Activated T-cell treated with anti-CD3 and anti-CD28 coated beads, Interleukin-2, amount 50 U/mL, for 4 hours (primary cell): ENCODE measurements around the gene SLC26A8. TPM values are rescaled to one million over a fixed set of nuclear protein-coding genes. Genes with fewer than 3 reads are reported as not detected.
"Not testable (repeated sequence)": the region's sequence is repeated elsewhere in the genome, so short reads cannot be mapped to it uniquely, and the experiment has no call there.

Source experiments
- ATAC-seq, 2 donors: fragments of 200-7000 bp; cut with Tn5 transposase; one replicate each; pipeline ENCODE4 v1.10.0; 2021
- DNase-seq: peaks from one replicate; pipeline ENCODE4 v3.0.0-alpha.2; 2020
- H3K27me3 Mint-ChIP-seq: one replicate; pipeline ENCODE4 v1.8.0; 2021; ENCODE audit warnings: low read depth, mixed read lengths
- H3K36me3 Mint-ChIP-seq: one replicate; pipeline ENCODE4 v1.8.0; 2022; ENCODE audit warnings: mixed read lengths; ENCODE audit not compliant: insufficient read depth
- H3K4me1 Mint-ChIP-seq: one replicate; pipeline ENCODE4 v1.8.0; 2021; ENCODE audit warnings: low read depth, mixed read lengths
- H3K4me3 Mint-ChIP-seq: one replicate; pipeline ENCODE4 v1.8.0; 2021; ENCODE audit warnings: mild to moderate bottlenecking, moderate library complexity, mixed read lengths
- H3K9me3 Mint-ChIP-seq: one replicate; pipeline ENCODE4 v1.8.0; 2021; ENCODE audit warnings: mixed read lengths
- total RNA-seq, 3 donors: library from RNA; stranded (reverse); gene quantifications; one replicate each; pipeline ENCODE4 v1.2.1, GENCODE V29; 2021

SLC26A8 gene
- total RNA-seq, 3 donors from 2014 or later = not detected

GRCh38 chr6:36018339-36018738 is 6.1 kb downstream of the SLC26A8 start:
- ATAC-seq (no peak), DNase-seq (no peak)
- H3K36me3 Mint-ChIP-seq = no peaks in the 10 kb centered on the region
- no peak overlapping the region for H3K4me3 Mint-ChIP-seq
- no peaks in the 10 kb centered on the region for H3K9me3 Mint-ChIP-seq
- H3K27me3 Mint-ChIP-seq = peaks cover 6% of the 10 kb centered on the region
- no peaks in the 10 kb centered on the region for H3K4me1 Mint-ChIP-seq

- Mint-ChIP-seq H3K4me1 (no peaks in the 10 kb centered on the region), H3K9me3 (no peaks in the 10 kb centered on the region), H3K27me3 (peaks cover 6% of the 10 kb centered on the region)
Observed at GRCh38 chr6:36015666-36016065, 8.8 kb downstream of the SLC26A8 start.

DNA sequence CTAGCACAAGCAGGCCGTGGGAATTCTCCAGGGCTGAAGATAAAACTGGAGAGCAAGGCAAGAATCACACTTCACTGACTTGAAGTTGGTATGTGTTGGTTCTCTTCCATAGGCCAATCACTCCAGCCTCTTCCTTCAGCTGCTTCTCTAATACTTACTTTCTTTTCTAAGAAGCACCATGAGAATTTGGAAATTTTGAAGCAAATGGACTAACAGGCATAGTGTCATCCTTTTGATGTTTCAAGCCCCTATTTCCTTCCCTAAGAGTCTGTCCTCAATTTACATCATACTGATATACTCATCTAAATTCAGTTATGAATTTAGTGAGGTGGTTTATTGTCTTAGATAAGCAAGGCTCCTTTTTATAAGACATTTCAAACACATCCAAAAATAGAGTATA is 24.0 kb downstream of the SLC26A8 start:
- Mint-ChIP-seq H3K36me3 (no peaks in the 10 kb centered on the region), H3K4me3 (no peak overlapping the region), H3K27me3 (peaks cover 2% of the 10 kb centered on the region), H3K9me3 (no peaks in the 10 kb centered on the region), H3K4me1 (no peaks in the 10 kb centered on the region)
- DNase-seq (no peak), ATAC-seq (no peak)

More at GRCh38 chr6:36015666-36016065, 8.8 kb downstream of the SLC26A8 start:
- Mint-ChIP-seq H3K4me3 (no peak overlapping the region), H3K36me3 (no peaks in the 10 kb centered on the region)
- ATAC-seq (no peak), DNase-seq (no peak)

DNA sequence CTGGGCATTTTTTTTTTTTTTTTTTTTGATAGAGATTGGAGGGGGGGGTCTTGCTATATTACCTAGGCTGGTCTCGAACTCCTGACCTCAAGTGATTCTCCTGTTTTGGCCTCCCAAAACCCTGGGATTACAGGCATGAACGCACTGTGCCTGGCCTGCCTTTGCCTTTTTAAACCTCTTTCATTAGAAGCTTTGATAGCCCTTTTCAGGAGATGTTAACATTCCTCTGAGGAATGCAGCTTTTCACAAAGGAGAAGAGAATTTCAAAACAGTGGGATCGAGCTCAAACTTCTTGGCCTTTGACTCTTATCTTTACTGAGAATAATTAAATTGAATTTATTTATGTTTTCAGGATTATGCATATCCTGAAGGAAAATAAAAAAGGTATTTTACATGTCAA is 31.3 kb downstream of the SLC26A8 start:
- ATAC-seq (no peak), DNase-seq (no peak)
- Mint-ChIP-seq H3K27me3 (no peaks in the 10 kb centered on the region), H3K36me3 (no peaks in the 10 kb centered on the region), H3K4me1 (no peaks in the 10 kb centered on the region), H3K4me3 (no peak overlapping the region), H3K9me3 (no peaks in the 10 kb centered on the region)

DNA sequence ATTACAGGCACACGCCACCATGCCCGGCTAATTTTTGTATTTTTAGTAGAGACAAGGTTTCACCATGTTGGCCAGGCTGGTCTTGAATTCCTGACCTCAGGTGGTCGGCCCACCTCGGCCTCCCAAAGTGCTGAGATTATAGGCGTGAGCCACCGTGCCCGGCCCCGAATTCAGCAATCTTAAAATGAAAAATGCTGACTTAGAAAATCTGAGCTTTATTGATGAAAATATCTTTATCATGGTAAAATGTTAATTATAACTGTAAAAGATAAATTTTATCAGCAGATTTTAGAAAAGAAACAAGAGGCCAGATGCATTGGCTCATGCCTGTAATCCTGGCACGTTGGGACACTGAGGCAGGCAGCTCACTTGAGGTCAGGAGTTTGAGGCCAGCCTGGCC is 36.4 kb downstream of the SLC26A8 start:
- H3K36me3 Mint-ChIP-seq, DNase-seq, H3K27me3 Mint-ChIP-seq, H3K4me1 Mint-ChIP-seq, H3K4me3 Mint-ChIP-seq, ATAC-seq, H3K9me3 Mint-ChIP-seq: not testable (repeated sequence)

DNA sequence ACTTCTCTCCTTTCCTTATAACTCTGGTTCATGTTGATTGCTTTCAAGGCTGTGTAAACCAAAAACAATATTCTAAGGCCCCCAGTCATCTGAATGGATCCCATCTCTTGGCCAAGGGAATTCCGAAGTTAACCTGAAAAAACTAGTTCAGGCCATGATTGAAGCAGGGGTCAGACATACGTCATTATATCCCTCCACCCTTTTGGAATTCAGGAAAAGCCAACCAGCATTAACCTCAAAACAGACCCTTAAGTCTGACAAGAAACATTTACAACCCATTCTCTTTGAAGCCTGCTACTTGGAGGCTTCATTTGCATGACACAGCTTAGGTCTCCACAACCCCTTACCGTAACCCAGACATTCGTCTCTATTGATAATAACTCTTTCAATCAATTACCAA is 39.7 kb downstream of the SLC26A8 start:
- Mint-ChIP-seq H3K27me3 (peaks cover 4% of the 10 kb centered on the region), H3K4me3 (no peak overlapping the region), H3K36me3 (no peaks in the 10 kb centered on the region), H3K9me3 (no peaks in the 10 kb centered on the region), H3K4me1 (no peaks in the 10 kb centered on the region)
- DNase-seq (no peak), ATAC-seq (no peak)

- Mint-ChIP-seq H3K4me1 (no peaks in the 10 kb centered on the region), H3K27me3 (peaks cover 2% of the 10 kb centered on the region), H3K4me3 (no peak overlapping the region)
Observed at GRCh38 chr6:35980991-35981645, 43.3 kb downstream of the SLC26A8 start.

DNA sequence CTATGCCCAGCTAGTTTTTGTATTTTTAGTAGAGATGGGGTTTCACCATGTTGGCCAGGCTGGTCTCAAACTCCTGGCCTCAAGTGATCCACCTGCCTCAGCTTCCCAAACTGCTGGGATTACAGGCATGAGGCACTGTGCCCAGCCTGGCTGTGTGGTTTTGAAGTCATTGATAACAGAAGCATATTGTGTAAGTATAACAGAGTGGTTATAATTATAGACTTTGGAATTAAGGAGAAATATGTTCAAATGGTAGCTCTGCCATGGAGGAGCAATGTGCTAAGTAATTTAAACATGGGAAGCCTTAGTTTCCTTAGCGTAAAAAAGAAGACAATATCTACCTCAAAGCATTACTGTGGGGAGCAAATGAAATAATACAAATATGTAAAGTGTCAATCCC is 44.3 kb downstream of the SLC26A8 start:
- not testable (repeated sequence) for H3K4me1 Mint-ChIP-seq, H3K9me3 Mint-ChIP-seq, H3K27me3 Mint-ChIP-seq, DNase-seq, H3K4me3 Mint-ChIP-seq, H3K36me3 Mint-ChIP-seq, ATAC-seq

More at GRCh38 chr6:35980991-35981645, 43.3 kb downstream of the SLC26A8 start:
- Mint-ChIP-seq H3K36me3 (no peaks in the 10 kb centered on the region), H3K9me3 (no peaks in the 10 kb centered on the region)
- ATAC-seq = no peak
- DNase-seq = no peak

- H3K27me3 Mint-ChIP-seq = no peaks in the 10 kb centered on the region
- H3K36me3 Mint-ChIP-seq = no peaks in the 10 kb centered on the region
Observed at GRCh38 chr6:35977308-35977707, 47.1 kb downstream of the SLC26A8 start.

GRCh38 chr6:35973670-35974222 is 50.7 kb downstream of the SLC26A8 start:
- Mint-ChIP-seq H3K4me3 (no peak overlapping the region), H3K4me1 (no peaks in the 10 kb centered on the region), H3K9me3 (no peaks in the 10 kb centered on the region), H3K27me3 (no peaks in the 10 kb centered on the region), H3K36me3 (no peaks in the 10 kb centered on the region)
- peak; percentile 40 to 41 for ATAC-seq
- no peak for DNase-seq

More at GRCh38 chr6:35977308-35977707, 47.1 kb downstream of the SLC26A8 start:
- DNase-seq = no peak
- Mint-ChIP-seq H3K4me3 (no peak overlapping the region), H3K9me3 (no peaks in the 10 kb centered on the region), H3K4me1 (no peaks in the 10 kb centered on the region)
- no peak for ATAC-seq

DNA sequence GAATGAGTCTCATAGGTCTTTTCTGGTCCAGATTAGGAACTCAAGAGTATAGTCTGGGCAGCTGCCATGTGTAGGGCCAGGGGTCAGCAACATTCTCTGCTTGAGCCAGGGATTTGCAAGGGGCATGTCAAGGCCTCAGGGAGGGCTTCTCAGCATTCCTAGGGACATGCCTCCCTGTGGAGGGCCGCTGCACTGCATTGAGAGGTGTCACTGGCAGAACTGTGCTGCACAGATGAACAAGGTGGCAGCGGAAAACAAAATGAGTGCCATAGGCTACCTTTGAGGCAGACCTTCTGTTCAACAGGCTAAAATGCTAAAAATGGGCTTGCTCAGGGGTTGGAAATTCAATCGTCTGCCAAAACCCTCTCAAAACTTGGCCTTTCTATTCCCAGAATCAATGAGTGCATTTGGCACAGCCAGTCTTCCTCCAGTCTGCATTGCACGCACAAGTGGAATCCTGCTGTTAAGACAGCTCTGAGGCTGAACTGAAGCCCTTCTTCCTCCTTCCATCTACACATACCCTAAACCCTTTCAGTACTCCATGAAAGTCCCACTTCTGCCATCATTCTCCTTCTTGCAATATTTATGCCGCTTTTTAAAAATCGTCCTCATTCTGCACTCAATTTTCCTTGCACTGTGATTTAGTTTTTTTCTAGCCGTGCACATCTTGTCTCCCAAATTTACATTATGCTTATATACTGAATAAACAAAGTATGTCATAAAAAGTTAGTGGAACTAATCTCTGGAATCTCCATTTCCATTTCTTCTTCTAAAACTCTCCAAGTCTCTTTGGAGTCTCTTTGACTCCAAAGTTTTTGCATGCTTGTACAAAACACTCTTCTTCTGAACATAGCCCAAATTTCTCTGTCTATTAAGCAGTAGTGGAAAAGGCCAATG is 51.7 kb downstream of the SLC26A8 start:
- H3K36me3 Mint-ChIP-seq = no peaks in the 10 kb centered on the region
- DNase-seq = no peak
- H3K27me3 Mint-ChIP-seq = no peaks in the 10 kb centered on the region
- no peaks in the 10 kb centered on the region for H3K9me3 Mint-ChIP-seq
- H3K4me1 Mint-ChIP-seq = no peaks in the 10 kb centered on the region
- no peak overlapping the region for H3K4me3 Mint-ChIP-seq
- no peak for ATAC-seq

- H3K9me3 Mint-ChIP-seq = no peaks in the 10 kb centered on the region
- H3K36me3 Mint-ChIP-seq = no peaks in the 10 kb centered on the region
- H3K27me3 Mint-ChIP-seq = peaks cover 3% of the 10 kb centered on the region
- H3K4me3 Mint-ChIP-seq = no peak overlapping the region
- ATAC-seq (no peak), DNase-seq (no peak)
- H3K4me1 Mint-ChIP-seq = no peaks in the 10 kb centered on the region
Observed at GRCh38 chr6:35970181-35970580, 54.3 kb downstream of the SLC26A8 start.

DNA sequence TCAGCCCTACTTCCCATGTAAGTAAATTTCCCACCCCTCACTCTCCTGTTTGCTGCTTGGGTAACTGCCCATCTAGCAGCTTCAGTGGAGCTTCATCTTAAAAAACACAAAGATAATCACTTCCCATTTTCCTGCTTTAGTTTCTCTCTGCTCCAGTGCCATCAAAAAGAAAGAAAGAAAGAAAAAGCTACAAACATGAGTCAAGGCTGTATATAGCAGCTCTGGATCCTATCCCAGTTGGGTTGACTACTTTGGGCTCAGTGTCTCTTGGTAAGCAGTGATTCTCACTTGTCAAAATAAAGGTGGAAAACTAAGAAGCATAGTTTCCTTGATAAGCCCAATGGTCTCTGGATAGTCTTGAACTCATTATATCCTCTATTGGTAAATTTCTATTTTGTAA is 54.8 kb downstream of the SLC26A8 start:
- Mint-ChIP-seq H3K36me3 (no peaks in the 10 kb centered on the region), H3K4me3 (no peak overlapping the region)
- ATAC-seq = no peak

DNA sequence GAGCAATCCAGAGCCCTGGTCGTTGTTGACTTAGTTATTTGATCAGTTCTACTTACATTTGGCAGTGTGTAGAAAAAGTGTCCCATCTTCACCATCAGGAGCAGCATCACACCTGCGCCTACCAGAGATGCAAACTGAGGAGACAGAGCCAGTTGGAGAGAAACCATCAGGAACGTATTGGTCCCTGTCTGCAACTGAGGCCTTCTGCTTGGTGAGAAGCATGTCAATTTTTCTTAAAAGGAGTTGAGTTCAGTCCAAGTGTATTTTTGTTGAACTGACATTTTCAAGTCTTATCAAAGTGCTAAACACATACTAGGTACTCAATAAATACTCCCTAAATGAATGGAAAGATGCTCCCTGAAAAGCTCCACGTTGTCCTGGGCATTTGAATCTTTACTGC is 55.6 kb downstream of the SLC26A8 start:
- no peak for DNase-seq
- Mint-ChIP-seq H3K27me3 (peaks cover 3% of the 10 kb centered on the region), H3K36me3 (no peaks in the 10 kb centered on the region), H3K4me3 (no peak overlapping the region), H3K4me1 (no peaks in the 10 kb centered on the region), H3K9me3 (no peaks in the 10 kb centered on the region)
- no peak for ATAC-seq

More for the DNA sequence above, 54.8 kb downstream of the SLC26A8 start:
- Mint-ChIP-seq H3K9me3 (no peaks in the 10 kb centered on the region), H3K4me1 (no peaks in the 10 kb centered on the region), H3K27me3 (peaks cover 3% of the 10 kb centered on the region)
- DNase-seq = no peak
